Caco-2 (cell line): ENCODE data around the gene LAMB3. TPM values are rescaled to one million over a fixed set of nuclear protein-coding genes. Genes with fewer than 3 reads are reported as not detected.

ENCODE experiments used
- BruUV-seq: library from RNA; stranded (reverse); fragments of 400-500 nt; replicated peaks from 2 replicates; lab custom pipeline; 2021; lab: Mats Ljungman, UMichigan
- CTCF ChIA-PET: fragments of 300-600 bp; sonication (Branson Sonifier 250); formaldehyde crosslinking; loops from one replicate; lab custom pipeline; 2022; ENCODE audit warnings: antibody characterized with exemption; lab: Charles Lee
- POLR2A ChIA-PET: fragments of 300-600 bp; sonication (Branson Sonifier 250); formaldehyde crosslinking; loops from one replicate; lab custom pipeline; 2022; ENCODE audit warnings: antibody characterized with exemption; lab: Charles Lee
- DNase-seq, 2 experiments: peaks; one replicate each; pipeline versions ENCODE4 v3.0.0 to v3.0.0-alpha.2; 2020 to 2022
- H3K27me3 ChIP-seq: replicated peaks from 2 replicates; pipeline ENCODE4 v1.6.0; 2011; ENCODE audit warnings: low read length; ENCODE audit not compliant: control insufficient read depth, insufficient read depth
- H3K36me3 ChIP-seq: 2 replicates; pipeline ENCODE4 v1.5.1; 2011; ENCODE audit warnings: low read length; ENCODE audit not compliant: control insufficient read depth, insufficient read depth
- H3K4me1 ChIP-seq: fragments of 250-450 bp; sonication (Bioruptor Pico); 2 replicates; pipeline ENCODE4 v1.5.1; 2020; ENCODE audit warnings: mild to moderate bottlenecking
- H3K4me3 ChIP-seq: 2 replicates; pipeline ENCODE4 v1.5.1; 2011; ENCODE audit warnings: low read depth, mild to moderate bottlenecking, control low read depth, low read length
- H3K9me3 ChIP-seq: fragments of 250-450 bp; sonication (Bioruptor Pico); 2 replicates; pipeline ENCODE4 v1.5.1; 2020; ENCODE audit warnings: mild to moderate bottlenecking, moderate library complexity
- H3K27ac Mint-ChIP-seq: one replicate; pipeline ENCODE4 v1.8.0; 2022; ENCODE audit warnings: mixed read lengths; ENCODE audit not compliant: unreplicated experiment
- H3K27me3 Mint-ChIP-seq: one replicate; pipeline ENCODE4 v1.8.0; 2022; ENCODE audit warnings: mixed read lengths; ENCODE audit not compliant: insufficient read depth, unreplicated experiment
- H3K36me3 Mint-ChIP-seq: one replicate; pipeline ENCODE4 v1.8.0; 2022; ENCODE audit warnings: mild to moderate bottlenecking, mixed read lengths; ENCODE audit not compliant: insufficient read depth, unreplicated experiment
- H3K4me1 Mint-ChIP-seq: one replicate; pipeline ENCODE4 v1.8.0; 2022; ENCODE audit warnings: low read depth, mixed read lengths; ENCODE audit not compliant: unreplicated experiment
- H3K4me3 Mint-ChIP-seq: one replicate; pipeline ENCODE4 v1.8.0; 2022; ENCODE audit warnings: mild to moderate bottlenecking, moderate library complexity, mixed read lengths; ENCODE audit not compliant: unreplicated experiment
- H3K9me3 Mint-ChIP-seq: one replicate; pipeline ENCODE4 v1.8.0; 2022; ENCODE audit warnings: mixed read lengths; ENCODE audit not compliant: unreplicated experiment
- CTCF ChIP-seq, 2 experiments: fragments of 200-600 bp in 1 of 2; IDR thresholded peaks; 1 replicate in 1 of 2; 2 replicates in 1 of 2; pipeline versions ENCODE4 v1.5.1 to v1.8.0; 2011 to 2022; ENCODE audit warnings: antibody characterized with exemption in 1 of 2, control low read depth in 1 of 2, inconsistent platforms in 1 of 2, low read depth in 1 of 2, low read length in 1 of 2, mild to moderate bottlenecking in 1 of 2, moderate library complexity in 1 of 2; ENCODE audit not compliant: insufficient read depth in 1 of 2, severe bottlenecking in 1 of 2, unreplicated experiment in 1 of 2
- intact Hi-C: fragments of 100-400 bp; cut with micrococcal nuclease; formaldehyde crosslinking; loops from one replicate; pipeline ENCODE4 v1.10.0; 2022; ENCODE audit not compliant: unreplicated experiment
- total RNA-seq: library from RNA; stranded (reverse); gene quantifications from 2 replicates; pipeline ENCODE4 v1.2.3, GENCODE V29; 2022

Gene LAMB3
- total RNA-seq, 1 experiment from 2014 or later: 125 TPM

- H3K27ac Mint-ChIP-seq: peak overlapping the region; percentile 2
- H3K4me1 ChIP-seq: no peaks in the 10 kb centered on the region
- H3K4me3 Mint-ChIP-seq: no peak overlapping the region
- no peaks in the 10 kb centered on the region for H3K27me3 ChIP-seq
- BruUV-seq: no TSS peak
- no peaks in the 10 kb centered on the region for H3K27me3 Mint-ChIP-seq
- H3K36me3 Mint-ChIP-seq: peaks cover 81% of the 10 kb centered on the region
- intact Hi-C loops: no loop called here
- H3K36me3 ChIP-seq: peaks cover 15% of the 10 kb centered on the region
- H3K9me3 ChIP-seq: no peaks in the 10 kb centered on the region
- ChIA-PET POLR2A (no interaction called here), CTCF (no interaction called here)
- no peak overlapping the region for H3K4me3 ChIP-seq
- TF ChIP-seq CTCF (IDR thresholded peaks at IDR 0.05; ENCODE audit: insufficient read depth in 1 of 2, low read depth in 1 of 2, low read length in 1 of 2, severe bottlenecking in 1 of 2, unreplicated experiment in 1 of 2): no peak
- no peaks in the 10 kb centered on the region for H3K9me3 Mint-ChIP-seq
- no peak for DNase-seq
- no peaks in the 10 kb centered on the region for H3K4me1 Mint-ChIP-seq
Measured at GRCh38 chr1:209619696-209620486, 32.3 kb downstream of the LAMB3 start.

GRCh38 chr1:209618756-209619420, 33.3 kb downstream of the LAMB3 start:
- TF ChIP-seq CTCF (IDR thresholded peaks at IDR 0.05; ENCODE audit: insufficient read depth in 1 of 2, low read depth in 1 of 2, low read length in 1 of 2, severe bottlenecking in 1 of 2, unreplicated experiment in 1 of 2): no peak
- Histone ChIP-seq H3K36me3 (peaks cover 15% of the 10 kb centered on the region), H3K27me3 (no peaks in the 10 kb centered on the region), H3K9me3 (no peaks in the 10 kb centered on the region), H3K4me1 (no peaks in the 10 kb centered on the region), H3K4me3 (no peak overlapping the region)
- H3K27ac Mint-ChIP-seq: no peak overlapping the region
- H3K4me3 Mint-ChIP-seq: no peak overlapping the region
- BruUV-seq: no TSS peak
- CTCF ChIA-PET: no interaction called here
- intact Hi-C loops: no loop called here
- H3K9me3 Mint-ChIP-seq: no peaks in the 10 kb centered on the region
- peaks cover 82% of the 10 kb centered on the region for H3K36me3 Mint-ChIP-seq
- DNase-seq: no peak
- no peaks in the 10 kb centered on the region for H3K4me1 Mint-ChIP-seq
- POLR2A ChIA-PET: no interaction called here
- H3K27me3 Mint-ChIP-seq: no peaks in the 10 kb centered on the region

- H3K4me3 Mint-ChIP-seq: no peak overlapping the region
- Histone ChIP-seq H3K9me3 (no peaks in the 10 kb centered on the region), H3K27me3 (no peaks in the 10 kb centered on the region), H3K4me3 (no peak overlapping the region), H3K36me3 (peaks cover 12% of the 10 kb centered on the region), H3K4me1 (no peaks in the 10 kb centered on the region)
- no peaks in the 10 kb centered on the region for H3K4me1 Mint-ChIP-seq
- H3K36me3 Mint-ChIP-seq: peaks cover 82% of the 10 kb centered on the region
- TF ChIP-seq CTCF (IDR thresholded peaks at IDR 0.05; ENCODE audit: insufficient read depth in 1 of 2, low read depth in 1 of 2, low read length in 1 of 2, severe bottlenecking in 1 of 2, unreplicated experiment in 1 of 2): no peak
- H3K27ac Mint-ChIP-seq: no peak overlapping the region
- BruUV-seq: no TSS peak
- DNase-seq: no peak
- ChIA-PET CTCF (no interaction called here), POLR2A (no interaction called here)
- H3K9me3 Mint-ChIP-seq: no peaks in the 10 kb centered on the region
- H3K27me3 Mint-ChIP-seq: no peaks in the 10 kb centered on the region
- intact Hi-C loops: no loop called here
Measured at GRCh38 chr1:209618291-209618690, 33.9 kb downstream of the LAMB3 start.
